H9 (cell line): ENCODE data around the gene C2orf81. TPM values are rescaled to one million over a fixed set of nuclear protein-coding genes. Genes with fewer than 3 reads are reported as not detected.

ENCODE experiments used
- DNase-seq: peaks from one replicate; pipeline ENCODE4 v3.0.0-alpha.2; 2017
- H2AFZ ChIP-seq: one replicate; pipeline ENCODE4 v1.6.1; 2013; ENCODE audit warnings: mild to moderate bottlenecking, low read length, control low read depth, moderate library complexity
- H2AK5ac ChIP-seq: 2 replicates; pipeline ENCODE4 v1.6.1; 2013; ENCODE audit warnings: low read length, control low read depth, mixed read lengths; ENCODE audit not compliant: insufficient read length
- H2BK120ac ChIP-seq: one replicate; pipeline ENCODE4 v1.6.1; 2013; ENCODE audit warnings: low read depth, mild to moderate bottlenecking, low read length, control low read depth, inconsistent platforms; ENCODE audit not compliant: poor library complexity, severe bottlenecking
- H2BK12ac ChIP-seq: 2 replicates; pipeline ENCODE4 v1.6.1; 2013; ENCODE audit warnings: low read length, control low read depth, mixed read lengths, low read depth; ENCODE audit not compliant: insufficient read length
- H2BK15ac ChIP-seq: 2 replicates; pipeline ENCODE4 v1.6.1; 2013; ENCODE audit warnings: low read depth, low read length, control low read depth
- H2BK20ac ChIP-seq: one replicate; pipeline ENCODE4 v1.6.1; 2013; ENCODE audit warnings: low read depth, mild to moderate bottlenecking, low read length, control low read depth, inconsistent platforms; ENCODE audit not compliant: poor library complexity, severe bottlenecking
- H2BK5ac ChIP-seq: 2 replicates; pipeline ENCODE4 v1.6.1; 2013; ENCODE audit warnings: low read length, control low read depth, mixed read lengths; ENCODE audit not compliant: insufficient read length
- H3K14ac ChIP-seq: 2 replicates; pipeline ENCODE4 v1.6.1; 2013; ENCODE audit warnings: low read length, control low read depth; ENCODE audit not compliant: insufficient read depth
- H3K18ac ChIP-seq: 2 replicates; pipeline ENCODE4 v1.6.1; 2013; ENCODE audit warnings: low read depth, mild to moderate bottlenecking, mixed read lengths, low read length, control low read depth; ENCODE audit not compliant: insufficient read length
- H3K23ac ChIP-seq: 2 replicates; pipeline ENCODE4 v1.6.1; 2013; ENCODE audit warnings: low read length, control low read depth, mixed read lengths, low read depth; ENCODE audit not compliant: insufficient read length
- H3K23me2 ChIP-seq: 2 replicates; pipeline ENCODE4 v1.6.1; 2013; ENCODE audit warnings: low read depth, mild to moderate bottlenecking, mixed read lengths, low read length, control low read depth; ENCODE audit not compliant: insufficient read length, poor library complexity, severe bottlenecking
- H3K27ac ChIP-seq: 2 replicates; pipeline ENCODE4 v1.5.1; 2013; ENCODE audit warnings: low read length, control low read depth, mixed read lengths, low read depth; ENCODE audit not compliant: insufficient read length
- H3K27me3 ChIP-seq: 2 replicates; pipeline ENCODE4 v1.6.1; 2013; ENCODE audit warnings: low read length, control low read depth, inconsistent platforms; ENCODE audit not compliant: insufficient read depth
- H3K4ac ChIP-seq: 2 replicates; pipeline ENCODE4 v1.6.1; 2013; ENCODE audit warnings: low read depth, mild to moderate bottlenecking, control low read depth, inconsistent platforms, low read length, moderate library complexity
- H3K4me1 ChIP-seq: 2 replicates; pipeline ENCODE4 v1.6.1; 2013; ENCODE audit warnings: low read length, control low read depth, inconsistent platforms; ENCODE audit not compliant: insufficient read depth
- H3K4me2 ChIP-seq: 2 replicates; pipeline ENCODE4 v1.6.1; 2013; ENCODE audit warnings: low read length, control low read depth, mixed read lengths; ENCODE audit not compliant: insufficient read length, insufficient read depth
- H3K56ac ChIP-seq: 2 replicates; pipeline ENCODE4 v1.6.1; 2013; ENCODE audit warnings: low read depth, mild to moderate bottlenecking, mixed read lengths, low read length, control low read depth; ENCODE audit not compliant: insufficient read length
- H3K79me1 ChIP-seq: 2 replicates; pipeline ENCODE4 v1.6.1; 2013; ENCODE audit warnings: low read depth, mild to moderate bottlenecking, moderate library complexity, low read length, control low read depth, inconsistent platforms; ENCODE audit not compliant: insufficient read depth, poor library complexity, severe bottlenecking
- H3K79me2 ChIP-seq: 2 replicates; pipeline ENCODE4 v1.6.1; 2013; ENCODE audit warnings: low read length, control low read depth, inconsistent platforms; ENCODE audit not compliant: insufficient read depth
- H3K9ac ChIP-seq: 2 replicates; pipeline ENCODE4 v1.6.1; 2013; ENCODE audit warnings: low read length, control low read depth, mixed read lengths; ENCODE audit not compliant: insufficient read length; ENCODE audit errors: extremely low read depth
- H3K9me3 ChIP-seq: one replicate; pipeline ENCODE4 v1.6.1; 2013; ENCODE audit warnings: low read depth, low read length, inconsistent platforms; ENCODE audit not compliant: control insufficient read depth
- H3T11ph ChIP-seq: one replicate; pipeline ENCODE4 v1.6.1; 2013; ENCODE audit warnings: mild to moderate bottlenecking, low read length, control low read depth, inconsistent platforms
- H4K20me1 ChIP-seq: one replicate; pipeline ENCODE4 v1.6.1; 2013; ENCODE audit not compliant: control insufficient read depth, insufficient read length, insufficient read depth
- H4K5ac ChIP-seq: 2 replicates; pipeline ENCODE4 v1.6.1; 2013; ENCODE audit warnings: low read depth, mild to moderate bottlenecking, mixed read lengths, low read length, control low read depth; ENCODE audit not compliant: insufficient read length
- H4K8ac ChIP-seq: replicated peaks from 2 replicates; pipeline ENCODE4 v1.6.1; 2013; ENCODE audit warnings: low read length, control low read depth, mixed read lengths, low read depth; ENCODE audit not compliant: insufficient read length
- H4K91ac ChIP-seq: 2 replicates; pipeline ENCODE4 v1.6.1; 2013; ENCODE audit warnings: low read depth, mild to moderate bottlenecking, moderate library complexity, mixed read lengths, low read length, control low read depth; ENCODE audit not compliant: insufficient read length
- H3K27ac Mint-ChIP-seq, 3 experiments: 2 replicates in 2 of 3; 3 replicates in 1 of 3; pipeline ENCODE4 v1.8.0; 2020 to 2021; ENCODE audit warnings: mixed read lengths in 3 of 3, mild to moderate bottlenecking in 1 of 3, moderate library complexity in 1 of 3
- H3K27me3 Mint-ChIP-seq: 2 replicates; pipeline ENCODE4 v1.8.0; 2021; ENCODE audit warnings: low read depth, mild to moderate bottlenecking, moderate library complexity, mixed read lengths
- H3K36me3 Mint-ChIP-seq, 3 experiments: 2 replicates in 2 of 3; 3 replicates in 1 of 3; pipeline ENCODE4 v1.8.0; 2020 to 2021; ENCODE audit warnings: low read depth in 3 of 3, mixed read lengths in 3 of 3; ENCODE audit not compliant: insufficient read depth in 1 of 3
- H3K4me1 Mint-ChIP-seq, 2 experiments: 2 replicates each; pipeline ENCODE4 v1.8.0; 2020; ENCODE audit warnings: mixed read lengths in 2 of 2
- H3K4me3 Mint-ChIP-seq, 2 experiments: 2 replicates in 1 of 2; 3 replicates in 1 of 2; pipeline ENCODE4 v1.8.0; 2020 to 2021; ENCODE audit warnings: mild to moderate bottlenecking in 2 of 2, mixed read lengths in 2 of 2, moderate library complexity in 1 of 2
- H3K9me3 Mint-ChIP-seq, 2 experiments: 2 replicates in 1 of 2; 3 replicates in 1 of 2; pipeline ENCODE4 v1.8.0; 2020; ENCODE audit warnings: mild to moderate bottlenecking in 2 of 2, mixed read lengths in 2 of 2, moderate library complexity in 1 of 2
- CTCF ChIP-seq: fragments of 200-600 bp; sonication (generic); conservative IDR thresholded peaks from 3 replicates; pipeline ENCODE4 v1.8.0; 2021; ENCODE audit warnings: antibody characterized with exemption, mild to moderate bottlenecking
- WGBS: extraction: QIAGEN DNeasy Blood & Tissue Kit; methylation state at CpG from one replicate; pipeline ENCODE4 v1.1.7; 2013; ENCODE audit warnings: missing lambda C conversion rate, low lambda C conversion rate, mixed read lengths; ENCODE audit not compliant: insufficient read length; ENCODE audit errors: extremely low coverage; 5-methylcytosine and 5-hydroxymethylcytosine counted together
- total RNA-seq: library from RNA; stranded (reverse); gene quantifications from 2 replicates; pipeline ENCODE4 v1.2.1, GENCODE V29; 2021

Gene C2orf81
- total RNA-seq, 1 experiment from 2014 or later, result 3.5 TPM

- H3K79me2 ChIP-seq, result no peaks in the 10 kb centered on the region
- no peaks in the 10 kb centered on the region for H3K27me3 ChIP-seq
- H3K23ac ChIP-seq, result no peak overlapping the region
- Mint-ChIP-seq H3K36me3 (peaks cover 43 to 59% (median 59%) of the 10 kb centered on the region in 3 experiments), H3K9me3 (no peaks in the 10 kb centered on the region), H3K27ac (peak overlapping the region in 1 of 3 experiments; percentile 39; a peak in 1 of 7 replicates), H3K27me3 (no peaks in the 10 kb centered on the region), H3K4me1 (peaks cover 24 to 28% of the 10 kb centered on the region in 2 experiments), H3K4me3 (no peak overlapping the region)
- H3K4ac ChIP-seq, result no peak overlapping the region
- no peak overlapping the region for H3K14ac ChIP-seq
- no peaks in the 10 kb centered on the region for H4K20me1 ChIP-seq
- H3K56ac ChIP-seq, result no peak overlapping the region
- no peak overlapping the region for H2BK12ac ChIP-seq
- no peak overlapping the region for H4K8ac ChIP-seq
- H2BK5ac ChIP-seq, result no peak overlapping the region
- H2AK5ac ChIP-seq, result no peak overlapping the region
- H3K79me1 ChIP-seq, result no peaks in the 10 kb centered on the region
- H2BK20ac ChIP-seq, result no peak overlapping the region
- no peak overlapping the region for H3K18ac ChIP-seq
- no CpG with 5 or more reads among the region's 9 CpGs for WGBS
- H3K9ac ChIP-seq, result no peak overlapping the region
- H3K9me3 ChIP-seq, result no peaks in the 10 kb centered on the region
- no peak overlapping the region for H3K27ac ChIP-seq
- H2BK15ac ChIP-seq, result no peak overlapping the region
- no peak overlapping the region for H4K91ac ChIP-seq
- no peak overlapping the region for H2AFZ ChIP-seq
- H3K4me2 ChIP-seq, result no peak overlapping the region
- H4K5ac ChIP-seq, result no peak overlapping the region
- no peaks in the 10 kb centered on the region for H3K23me2 ChIP-seq
- H3K4me1 ChIP-seq, result peaks cover 7% of the 10 kb centered on the region
- no peak overlapping the region for H2BK120ac ChIP-seq
- no peak overlapping the region for H3T11ph ChIP-seq
- no peak for TF ChIP-seq CTCF
- no peak for DNase-seq
These were observed 50.0 kb downstream of the C2orf81 start for GRCh38 chr2:74371421-74371820.
